ENCODE data around the gene DYNLT5.

The DYNLT5 gene

GRCh38 chr1:66752000-66752592 lies at the start of gene DYNLT5:
Gene DYNLT5 (plus strand): TSS chr1:66752459. CDS start chr1:66754659, 2,200 bp downstream.
- peak; percentile 47; the same call in 2 of the 3 replicates for ATAC-seq
- TF ChIP-seq BACH2 (CRISPR knock-in tag; IDR thresholded peaks at IDR 0.05; ENCODE audit: borderline replicate concordance) (no peak), TOX (CRISPR knock-in tag; IDR thresholded peaks at IDR 0.05; ENCODE audit: borderline replicate concordance) (no peak), CREB5 (CRISPR knock-in tag; IDR thresholded peaks at IDR 0.05; ENCODE audit: low read depth) (no peak), ZNF70 (CRISPR knock-in tag; IDR thresholded peaks at IDR 0.05) (no peak), ZC3H10 (CRISPR knock-in tag; IDR thresholded peaks at IDR 0.05) (no peak), ARNTL (CRISPR knock-in tag; IDR thresholded peaks at IDR 0.05; ENCODE audit: borderline replicate concordance, low read depth) (no peak), POU6F1 (CRISPR knock-in tag; IDR thresholded peaks at IDR 0.05; ENCODE audit: borderline replicate concordance, low read depth) (no peak), PPARA (CRISPR knock-in tag; IDR thresholded peaks at IDR 0.05; ENCODE audit: borderline replicate concordance) (no peak), TSHZ2 (CRISPR knock-in tag; IDR thresholded peaks at IDR 0.05) (no peak)

- ATAC-seq: no peak
- TF ChIP-seq PATZ1 (CRISPR knock-in tag; IDR thresholded peaks at IDR 0.05; ENCODE audit: borderline replicate concordance) (no peak), OSR1 (CRISPR knock-in tag; IDR thresholded peaks at IDR 0.05) (no peak)
Measured at GRCh38 chr1:66704177-66704875, 47.9 kb upstream of the DYNLT5 start.

GRCh38 chr1:66705110-66705509 lies 47.1 kb upstream of the DYNLT5 start:
- ATAC-seq: no peak
- TF ChIP-seq OSR1 (CRISPR knock-in tag; IDR thresholded peaks at IDR 0.05): no peak
- TF ChIP-seq CREB5 (CRISPR knock-in tag; IDR thresholded peaks at IDR 0.05; ENCODE audit: low read depth): no peak
- TF ChIP-seq TOX (CRISPR knock-in tag; IDR thresholded peaks at IDR 0.05; ENCODE audit: borderline replicate concordance): no peak
- no peak for TF ChIP-seq TSHZ2 (CRISPR knock-in tag; IDR thresholded peaks at IDR 0.05)
- no peak for TF ChIP-seq ZNF565 (CRISPR knock-in tag; conservative IDR thresholded peaks at IDR 0.05; ENCODE audit: low read depth)
- TF ChIP-seq CSRNP3 (CRISPR knock-in tag; IDR thresholded peaks at IDR 0.05): no peak
- TF ChIP-seq ZNF8 (CRISPR knock-in tag; IDR thresholded peaks at IDR 0.05): no peak
- no peak for TF ChIP-seq CSDC2 (CRISPR knock-in tag; IDR thresholded peaks at IDR 0.05)
- TF ChIP-seq ZNF70 (CRISPR knock-in tag; IDR thresholded peaks at IDR 0.05): no peak
- TF ChIP-seq GLIS3 (CRISPR knock-in tag; IDR thresholded peaks at IDR 0.05): no peak
- TF ChIP-seq POU6F1 (CRISPR knock-in tag; IDR thresholded peaks at IDR 0.05; ENCODE audit: borderline replicate concordance, low read depth): no peak
- no peak for TF ChIP-seq ISL1 (CRISPR knock-in tag; IDR thresholded peaks at IDR 0.05)
- no peak for TF ChIP-seq ZFP30 (CRISPR knock-in tag; IDR thresholded peaks at IDR 0.05)
- TF ChIP-seq TCF4 (CRISPR knock-in tag; IDR thresholded peaks at IDR 0.05; ENCODE audit: borderline replicate concordance): no peak
- no peak for TF ChIP-seq SNAI2 (CRISPR knock-in tag; IDR thresholded peaks at IDR 0.05)
- TF ChIP-seq BACH2 (CRISPR knock-in tag; IDR thresholded peaks at IDR 0.05; ENCODE audit: borderline replicate concordance): no peak
- no peak for TF ChIP-seq ZC3H10 (CRISPR knock-in tag; IDR thresholded peaks at IDR 0.05)

Data from SK-N-SH treated with all-trans-retinoic acid at 6 μM for 48 hours (cell line).